Measurements from ENCODE around the gene CPT1A. TPM values are rescaled to one million over a fixed set of nuclear protein-coding genes. Genes with fewer than 3 reads are reported as not detected.

Gene CPT1A
- total RNA-seq, 1 donor from 2014 or later, result 56.6 TPM

- DNase-seq (ENCODE audit: low spot score), result no peak
- peak; percentile 25 for ATAC-seq
These were observed 9.1 kb downstream of the CPT1A start for GRCh38 chr11:68832476-68833181.

- peak; percentile 69 for ATAC-seq
- peak; percentile 67 for DNase-seq (ENCODE audit: low spot score)
These were observed 10.6 kb downstream of the CPT1A start for GRCh38 chr11:68831124-68831523.

- no peak for ATAC-seq
- DNase-seq (ENCODE audit: low spot score), result no peak
These were observed 12.1 kb downstream of the CPT1A start for GRCh38 chr11:68829581-68829980.

GRCh38 chr11:68828957-68829356 lies 12.8 kb downstream of the CPT1A start:
- ATAC-seq (no peak), DNase-seq (ENCODE audit: low spot score) (no peak)

GRCh38 chr11:68828155-68828931 lies 13.4 kb downstream of the CPT1A start:
- DNase-seq (ENCODE audit: low spot score) (no peak), ATAC-seq (peak; percentile 55)

- no peak for ATAC-seq
These were observed 14.0 kb downstream of the CPT1A start for GRCh38 chr11:68827733-68828132.

GRCh38 chr11:68826726-68827125 lies 15.0 kb downstream of the CPT1A start:
- ATAC-seq, result no peak
- DNase-seq (ENCODE audit: low spot score), result no peak

More at GRCh38 chr11:68827733-68828132, 14.0 kb downstream of the CPT1A start:
- no peak for DNase-seq (ENCODE audit: low spot score)

- DNase-seq (ENCODE audit: low spot score) (no peak), ATAC-seq (peak; percentile 53)
These were observed 16.1 kb downstream of the CPT1A start for GRCh38 chr11:68825571-68825970.

GRCh38 chr11:68822546-68822945 lies 19.2 kb downstream of the CPT1A start:
- no peak for ATAC-seq
- DNase-seq (ENCODE audit: low spot score), result no peak

- ATAC-seq (no peak), DNase-seq (ENCODE audit: low spot score) (no peak)
These were observed 20.0 kb downstream of the CPT1A start for GRCh38 chr11:68821670-68822069.

- no peak for ATAC-seq
- no peak for DNase-seq (ENCODE audit: low spot score)
These were observed 22.4 kb downstream of the CPT1A start for GRCh38 chr11:68819362-68819761.

GRCh38 chr11:68818181-68818580 lies 23.5 kb downstream of the CPT1A start:
- ATAC-seq (no peak), DNase-seq (ENCODE audit: low spot score) (no peak)

- DNase-seq (ENCODE audit: low spot score), result no peak
- ATAC-seq, result peak; percentile 41
These were observed 24.2 kb downstream of the CPT1A start for GRCh38 chr11:68817554-68817953.

GRCh38 chr11:68816917-68817419 lies 24.7 kb downstream of the CPT1A start:
- DNase-seq (ENCODE audit: low spot score), result no peak
- ATAC-seq, result peak; percentile 45

- ATAC-seq (no peak), DNase-seq (ENCODE audit: low spot score) (no peak)
These were observed 25.4 kb downstream of the CPT1A start for GRCh38 chr11:68816251-68816776.

- ATAC-seq (no peak), DNase-seq (ENCODE audit: low spot score) (no peak)
These were observed 27.9 kb downstream of the CPT1A start for GRCh38 chr11:68813773-68814172.

- ATAC-seq, result no peak
- DNase-seq (ENCODE audit: low spot score), result no peak
These were observed 29.2 kb downstream of the CPT1A start for GRCh38 chr11:68812526-68812925.

- peak; percentile 64 for ATAC-seq
- DNase-seq (ENCODE audit: low spot score), result peak; percentile 63
These were observed 31.6 kb downstream of the CPT1A start for GRCh38 chr11:68810164-68810563.

- DNase-seq (ENCODE audit: low spot score) (no peak), ATAC-seq (peak; percentile 19)
These were observed 32.2 kb downstream of the CPT1A start for GRCh38 chr11:68809506-68809905.

- DNase-seq (ENCODE audit: low spot score), result no peak
- ATAC-seq, result no peak
These were observed 32.9 kb downstream of the CPT1A start for GRCh38 chr11:68808787-68809186.

GRCh38 chr11:68806931-68807844 lies 34.5 kb downstream of the CPT1A start:
- ATAC-seq (no peak), DNase-seq (ENCODE audit: low spot score) (no peak)
